Glomerular visceral epithelial cell (primary cell): ENCODE data around the gene HIF3A.

Experiments used
- DNase-seq: peaks from one replicate; pipeline ENCODE4 v3.0.0-alpha.2; 2016; ENCODE audit errors: extremely low spot score

The HIF3A gene

GRCh38 chr19:46383171-46383815, 86.5 kb downstream of the HIF3A start:
- DNase-seq = no peak

GRCh38 chr19:46383846-46384245, 87.0 kb downstream of the HIF3A start:
- DNase-seq = no peak

- no peak for DNase-seq
These were observed 87.6 kb downstream of the HIF3A start for GRCh38 chr19:46384396-46384795.

- DNase-seq = no peak
These were observed 88.8 kb downstream of the HIF3A start for GRCh38 chr19:46385636-46386035.

- no peak for DNase-seq
These were observed 89.3 kb downstream of the HIF3A start for GRCh38 chr19:46386151-46386550.

- no peak for DNase-seq
These were observed 90.3 kb downstream of the HIF3A start for GRCh38 chr19:46386996-46387712.

GRCh38 chr19:46387713-46388130, 90.9 kb downstream of the HIF3A start:
- DNase-seq = no peak

- DNase-seq = no peak
These were observed 91.7 kb downstream of the HIF3A start for GRCh38 chr19:46388311-46389095.

- no peak for DNase-seq
These were observed 93.4 kb downstream of the HIF3A start for GRCh38 chr19:46390121-46390858.

- DNase-seq = no peak
These were observed 94.0 kb downstream of the HIF3A start for GRCh38 chr19:46390866-46391265.

GRCh38 chr19:46391296-46392251, 94.7 kb downstream of the HIF3A start:
- no peak for DNase-seq

GRCh38 chr19:46392252-46392801, 95.5 kb downstream of the HIF3A start:
- DNase-seq = no peak

GRCh38 chr19:46392837-46393236, 96.0 kb downstream of the HIF3A start:
- DNase-seq = no peak
